Esophagus mucosa (tissue), 1 donor: ENCODE results near the gene EEFSEC. TPM values are rescaled to one million over a fixed set of nuclear protein-coding genes. Genes with fewer than 3 reads are reported as not detected.

Experiments used
- ATAC-seq: fragments of 200-7000 bp; cut with Tn5 transposase; one replicate; pipeline ENCODE4 v1.9.1; 2020
- total RNA-seq: library from RNA; stranded (reverse); gene quantifications from one replicate; pipeline ENCODE4 v1.2.4, GENCODE V29; 2023
- donor health status: DM: yes; HTN: yes; CAD: no.

Gene EEFSEC
- total RNA-seq, 1 donor from 2014 or later = 10.4 TPM

- no peak for ATAC-seq
These were observed 244.2 kb downstream of the EEFSEC start for GRCh38 chr3:128397484-128397883.

GRCh38 chr3:128398586-128398985 lies 245.3 kb downstream of the EEFSEC start:
- no peak for ATAC-seq

DNA sequence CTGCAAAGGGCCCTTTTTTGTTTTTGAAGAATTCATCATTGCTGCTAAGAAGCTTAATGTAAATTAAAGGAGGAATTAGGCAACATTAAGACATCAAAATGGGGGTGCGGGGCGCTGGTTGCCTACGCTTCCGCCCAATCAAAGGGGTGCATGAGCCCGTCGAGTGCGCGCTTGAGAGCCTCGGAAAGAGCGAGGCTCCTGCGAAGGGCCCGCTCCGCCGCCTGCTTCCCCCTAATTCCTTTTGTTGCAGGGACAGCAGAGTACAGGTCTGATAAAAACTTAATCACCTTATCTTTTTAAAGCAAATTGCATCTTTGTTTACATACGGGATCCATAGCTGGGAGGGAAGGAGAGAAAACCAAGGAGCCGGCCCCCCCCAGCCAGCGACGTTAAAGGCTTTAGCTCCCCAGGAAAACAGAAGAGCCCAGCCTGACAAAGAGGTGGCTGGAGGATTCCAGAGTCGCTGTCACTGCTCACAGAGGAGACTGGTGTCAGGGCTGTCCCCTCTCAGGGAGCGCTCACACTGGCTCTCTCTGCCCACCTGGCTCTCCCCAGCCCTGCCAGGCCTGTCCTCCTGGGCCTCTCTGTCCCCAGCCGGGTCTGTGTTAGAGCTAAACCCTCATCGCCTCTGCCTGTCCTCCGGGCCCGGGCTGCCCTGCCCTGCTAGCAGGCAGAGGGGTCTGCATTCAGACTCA lies 246.1 kb downstream of the EEFSEC start:
- no peak for ATAC-seq

GRCh38 chr3:128400671-128401070 lies 247.4 kb downstream of the EEFSEC start:
- ATAC-seq = no peak

DNA sequence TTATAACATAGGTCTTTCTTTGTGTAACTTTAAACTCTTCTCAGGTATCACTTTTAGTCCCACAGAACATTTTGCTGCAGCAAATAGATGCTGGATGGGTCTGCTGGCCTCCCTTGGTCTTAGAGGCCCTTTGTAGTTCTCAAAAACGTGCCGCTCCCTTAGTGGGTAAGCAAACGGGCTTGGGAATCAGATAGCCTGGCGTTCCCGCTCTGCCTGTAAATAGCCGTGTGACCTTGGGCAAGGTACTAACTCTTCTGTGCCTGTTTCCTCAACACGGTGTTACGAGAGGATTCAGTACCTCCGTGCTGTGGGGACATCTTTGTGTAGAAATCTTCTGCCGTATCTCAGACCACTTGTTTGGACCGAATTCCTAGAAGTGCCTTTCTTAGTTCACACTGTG lies 249.0 kb downstream of the EEFSEC start:
- no peak for ATAC-seq

- no peak for ATAC-seq
These were observed 249.7 kb downstream of the EEFSEC start for GRCh38 chr3:128402998-128403397.

DNA sequence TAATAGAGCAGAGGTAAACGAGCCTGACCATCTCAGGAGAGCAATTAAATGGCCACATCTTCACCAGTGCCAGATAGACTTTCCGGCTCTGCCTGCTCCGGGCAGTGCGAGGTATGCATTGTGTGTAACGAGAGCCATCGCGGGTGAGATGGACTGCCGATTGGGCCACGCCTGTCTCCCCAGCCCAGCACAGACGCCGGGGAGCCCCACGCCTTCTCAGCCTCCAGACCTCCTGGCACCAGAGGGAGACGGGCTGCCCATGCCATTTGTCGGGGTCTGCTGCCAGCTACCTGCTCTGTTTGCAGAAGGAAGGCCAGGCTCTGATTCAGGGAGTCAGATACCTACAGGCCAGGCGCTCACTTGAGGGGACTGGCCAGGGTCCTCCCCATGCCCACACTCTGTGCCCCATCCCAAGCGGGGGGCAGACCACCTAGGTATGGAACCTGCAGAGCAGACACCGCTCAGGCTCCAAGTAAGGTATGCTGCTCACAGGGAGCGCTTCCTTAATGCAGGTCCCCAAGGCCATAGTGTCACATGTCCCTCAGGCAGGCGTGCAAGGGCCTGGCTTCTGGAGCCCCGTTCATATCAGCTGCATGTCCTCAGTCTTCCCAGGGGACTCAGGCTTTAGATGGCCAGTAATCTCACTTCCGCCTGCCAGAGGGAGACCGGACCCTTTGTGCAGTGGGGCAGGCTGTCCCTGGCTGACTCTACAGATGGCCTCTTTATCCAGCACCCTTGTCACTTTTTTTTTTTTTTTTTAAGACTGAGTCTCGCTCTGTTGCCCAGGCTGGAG lies 251.2 kb downstream of the EEFSEC start:
- no peak for ATAC-seq

DNA sequence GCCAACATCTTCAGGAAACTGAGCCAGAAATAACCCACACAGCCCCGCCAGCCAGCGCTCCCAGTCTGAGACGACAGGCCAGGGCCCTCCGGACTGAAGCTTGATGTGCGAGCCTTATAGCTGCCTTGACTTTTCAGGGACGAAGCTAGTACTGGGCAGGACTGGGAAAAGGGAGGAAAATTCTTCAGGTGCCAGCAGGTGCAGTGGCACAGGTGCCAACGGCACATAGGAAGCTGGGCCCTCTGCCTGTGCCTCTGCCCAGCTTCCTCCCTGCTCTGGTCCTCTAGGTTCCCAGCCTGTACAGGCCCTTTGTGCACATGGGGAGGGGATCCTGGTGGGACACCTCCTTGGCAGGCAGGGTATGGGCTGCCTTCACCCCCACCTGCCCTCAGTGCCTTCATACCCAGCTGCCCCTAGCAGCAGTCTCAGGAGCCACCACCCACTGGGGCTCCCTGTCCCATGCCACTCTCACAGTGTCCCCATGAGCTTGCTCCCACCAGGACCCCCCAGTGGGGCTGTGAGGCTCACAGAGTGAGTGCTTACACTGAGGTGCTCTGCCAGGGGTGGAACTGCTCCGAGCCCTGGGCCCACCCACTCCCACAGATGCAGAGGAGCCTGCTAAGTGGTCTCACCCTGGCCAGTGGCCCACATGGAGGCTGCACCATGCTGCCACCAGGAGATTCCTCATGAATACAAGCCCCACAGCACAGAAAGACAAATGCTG lies 252.4 kb downstream of the EEFSEC start:
- no peak for ATAC-seq

DNA sequence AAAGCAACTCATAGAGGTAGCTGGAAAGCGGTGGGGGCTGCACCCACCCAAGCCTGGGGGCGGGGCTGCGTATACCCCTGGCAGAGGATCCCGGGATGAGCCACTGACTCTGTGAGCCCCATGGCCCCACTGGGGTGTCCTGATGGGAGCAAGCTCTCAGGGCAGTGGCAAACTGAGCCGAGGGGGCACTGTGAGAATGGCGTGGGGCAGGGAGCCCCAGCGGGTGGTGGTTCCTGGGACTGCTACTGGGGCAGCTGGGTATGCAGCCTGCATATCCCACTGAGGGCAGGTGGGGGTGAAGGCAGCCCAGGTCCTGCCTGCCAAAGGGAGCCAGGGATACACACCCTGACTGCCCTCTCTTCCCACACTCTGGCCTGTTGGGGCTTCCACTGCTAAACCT lies 254.0 kb downstream of the EEFSEC start:
- no peak for ATAC-seq

GRCh38 chr3:128408012-128408692 lies 254.9 kb downstream of the EEFSEC start:
- ATAC-seq = no peak

DNA sequence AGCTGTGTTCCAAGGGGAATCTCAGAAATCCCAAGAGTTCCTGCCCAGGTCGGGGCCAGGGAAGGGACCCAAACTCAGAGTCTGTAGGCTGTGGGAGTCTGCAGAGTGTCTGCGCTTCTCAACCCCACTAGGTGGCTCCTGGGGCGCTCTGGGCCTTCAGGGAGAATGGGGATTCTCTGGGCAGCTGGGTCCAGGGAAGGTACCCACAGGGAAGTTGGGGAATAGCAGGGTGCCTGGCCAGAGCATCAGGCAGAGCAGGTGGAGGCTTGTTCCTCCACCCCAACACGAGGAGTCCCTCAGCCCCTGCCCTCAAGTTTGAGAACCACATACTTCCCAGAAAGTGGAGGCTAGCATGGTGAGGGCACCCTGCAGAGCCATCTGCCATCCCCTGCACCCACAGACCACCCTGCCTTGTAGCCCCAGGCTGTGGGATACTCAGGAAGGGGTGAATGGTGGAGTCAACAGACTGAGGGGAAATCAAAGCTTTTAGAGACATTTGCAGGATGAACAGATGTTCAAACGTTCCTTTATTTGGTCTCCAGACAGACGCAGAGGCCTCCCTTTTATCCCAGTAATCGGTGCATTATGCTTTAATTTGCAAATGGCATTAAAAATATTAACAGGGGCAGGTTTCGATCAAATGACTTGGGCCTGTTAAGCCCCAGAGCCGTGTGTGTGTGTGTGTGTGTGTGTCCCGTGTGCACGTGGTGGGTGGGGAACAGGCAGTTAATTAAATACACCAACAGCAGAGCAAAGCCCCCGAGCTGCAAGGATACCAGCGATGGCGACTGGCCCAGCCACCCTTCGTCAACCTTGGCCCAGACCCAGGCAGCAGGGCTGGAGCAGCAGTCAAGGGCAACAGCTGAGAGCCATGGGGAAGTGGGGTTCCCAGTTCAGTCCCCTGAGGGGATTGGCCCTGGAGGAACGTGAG lies 255.7 kb downstream of the EEFSEC start:
- no peak for ATAC-seq

- ATAC-seq = no peak
These were observed 256.6 kb downstream of the EEFSEC start for GRCh38 chr3:128409624-128410581.

DNA sequence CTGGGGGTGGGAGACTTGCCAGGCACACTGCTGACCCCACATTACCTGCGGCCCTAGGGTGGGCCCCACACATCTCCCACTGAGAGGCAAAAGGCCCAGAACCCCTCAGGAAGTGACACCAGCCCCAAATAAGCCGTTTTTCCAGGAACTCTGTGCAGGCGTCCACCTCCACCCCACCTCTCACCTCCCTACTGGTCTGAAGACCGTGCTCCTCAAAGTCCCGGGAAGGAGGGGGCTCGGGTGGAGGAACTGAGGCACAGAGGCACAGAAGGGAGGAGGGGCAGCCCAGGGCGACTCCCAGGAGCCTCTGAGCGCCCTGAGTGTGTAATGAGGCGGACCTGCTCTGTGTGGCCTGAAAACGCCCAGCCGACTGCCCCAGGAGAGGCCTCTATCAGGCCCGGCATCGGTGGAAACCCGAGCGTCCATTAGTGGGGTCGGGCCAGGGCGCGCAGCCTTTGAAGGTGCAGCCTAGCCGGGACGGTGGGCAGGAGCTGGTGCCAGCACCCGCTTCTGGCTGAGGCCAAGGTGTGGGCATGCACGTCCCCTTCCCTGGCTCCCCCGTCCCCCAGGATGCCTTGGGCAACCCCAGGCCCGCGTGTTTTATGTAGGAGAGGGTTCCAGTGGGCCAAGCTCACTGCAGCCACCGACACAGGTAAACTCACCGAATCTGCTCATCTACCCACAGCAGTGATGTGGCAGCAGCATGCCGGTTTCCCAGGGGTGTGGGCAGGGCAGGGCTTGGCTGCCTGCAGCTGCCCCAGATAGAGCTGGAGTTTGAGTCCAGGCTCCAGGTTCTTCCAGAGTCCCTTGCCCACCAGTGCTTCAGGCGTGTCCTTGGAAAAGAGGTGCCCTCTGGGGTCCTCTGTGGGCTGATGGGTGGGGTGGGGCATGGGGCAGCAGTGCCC lies 257.6 kb downstream of the EEFSEC start:
- ATAC-seq = no peak

- no peak for ATAC-seq
These were observed 258.3 kb downstream of the EEFSEC start for GRCh38 chr3:128411574-128412064.

GRCh38 chr3:128412180-128413002 lies 259.1 kb downstream of the EEFSEC start:
- no peak for ATAC-seq

GRCh38 chr3:128413003-128413370 lies 259.7 kb downstream of the EEFSEC start:
- no peak for ATAC-seq

- ATAC-seq = no peak
These were observed 260.3 kb downstream of the EEFSEC start for GRCh38 chr3:128413413-128414205.
